A549 (cell line): ENCODE results near the gene U2AF1L4.

ENCODE experiments used
- BHLHE40 ChIP-seq: IDR thresholded peaks from 2 replicates; pipeline ENCODE4 v1.6.1; 2012; ENCODE audit warnings: low read depth, low read length, inconsistent platforms
- CHD4 ChIP-seq: fragments of 200-600 bp; sonication (generic); IDR thresholded peaks from 2 replicates; pipeline ENCODE4 v1.6.1; 2016; ENCODE audit warnings: antibody characterized with exemption, mild to moderate bottlenecking, borderline replicate concordance
- CTCF ChIP-seq: fragments of >200 bp; sonication (Bioruptor Twin); formaldehyde crosslinking; IDR thresholded peaks from 3 replicates; pipeline ENCODE4 v1.5.1; 2016
- EP300 ChIP-seq, 2 experiments: fragments of >200 bp; sonication (Bioruptor Twin); formaldehyde crosslinking; IDR thresholded peaks; 2 replicates in 1 of 2; 3 replicates in 1 of 2; pipeline ENCODE4 v1.6.1; 2016 to 2017
- MAX ChIP-seq: IDR thresholded peaks from 2 replicates; pipeline ENCODE4 v1.6.1; 2012
- NFE2L2 ChIP-seq: fragments of 150-350 bp; conservative IDR thresholded peaks from 2 replicates; pipeline ENCODE4 v1.6.1; 2014; ENCODE audit warnings: low read length
- SMC3 ChIP-seq: fragments of >200 bp; sonication (Bioruptor Twin); formaldehyde crosslinking; IDR thresholded peaks from 3 replicates; pipeline ENCODE4 v1.6.1; 2018; ENCODE audit warnings: inconsistent platforms
- ZSCAN20 ChIP-seq: fragments of 250-450 bp; sonication (Bioruptor Pico); IDR thresholded peaks from 2 replicates; pipeline ENCODE4 v1.8.0; 2022; ENCODE audit warnings: mild to moderate bottlenecking, moderate library complexity

GRCh38 chr19:35786299-35787160 lies 41.3 kb upstream of the U2AF1L4 start:
- TF ChIP-seq SMC3 (no peak), CHD4 (no peak), ZSCAN20 (CRISPR knock-in tag) (no peak), CTCF (no peak), EP300 (IDR thresholded peaks at IDR 0.05) (no peak), BHLHE40 (no peak), MAX (no peak), NFE2L2 (no peak)
